ENCODE results near the gene MRC2.
"Not testable (repeated sequence)": the region's sequence is repeated elsewhere in the genome, so short reads cannot be mapped to it uniquely, and the experiment has no call there.

Gene MRC2

GRCh38 chr17:62599964-62600657 lies 27.4 kb upstream of the MRC2 start:
- ATAC-seq (replicated peaks; ENCODE audit: extremely low read depth, poor library complexity, severe bottlenecking) (no peak), DNase-seq (ENCODE audit: low spot score in 2 of 2) (no peak)
- peaks cover 5% of the 10 kb centered on the region for H3K4me1 Mint-ChIP-seq
- peak overlapping the region; percentile 13 for H3K27ac Mint-ChIP-seq (ENCODE audit: low read depth)
- peaks cover 45% of the 10 kb centered on the region for H3K36me3 Mint-ChIP-seq (ENCODE audit: insufficient read depth)
- H3K4me3 Mint-ChIP-seq = no peak overlapping the region
- H3K9me3 Mint-ChIP-seq = no peaks in the 10 kb centered on the region
- H3K27me3 Mint-ChIP-seq = no peaks in the 10 kb centered on the region

- peaks cover 48% of the 10 kb centered on the region for H3K36me3 Mint-ChIP-seq (ENCODE audit: insufficient read depth)
- no peak overlapping the region for H3K27ac Mint-ChIP-seq (ENCODE audit: low read depth)
Measured at GRCh38 chr17:62600805-62601204, 26.7 kb upstream of the MRC2 start.

GRCh38 chr17:62601471-62601870 lies 26.0 kb upstream of the MRC2 start:
- DNase-seq (ENCODE audit: low spot score in 2 of 2) (no peak), ATAC-seq (replicated peaks; ENCODE audit: extremely low read depth, poor library complexity, severe bottlenecking) (no peak)
- Mint-ChIP-seq H3K36me3 (ENCODE audit: insufficient read depth) (peaks cover 53% of the 10 kb centered on the region), H3K4me1 (peaks cover 5% of the 10 kb centered on the region), H3K4me3 (no peak overlapping the region), H3K9me3 (no peaks in the 10 kb centered on the region), H3K27me3 (no peaks in the 10 kb centered on the region), H3K27ac (ENCODE audit: low read depth) (no peak overlapping the region)

More at GRCh38 chr17:62600805-62601204, 26.7 kb upstream of the MRC2 start:
- no peaks in the 10 kb centered on the region for H3K9me3 Mint-ChIP-seq
- peaks cover 5% of the 10 kb centered on the region for H3K4me1 Mint-ChIP-seq
- no peak overlapping the region for H3K4me3 Mint-ChIP-seq
- no peaks in the 10 kb centered on the region for H3K27me3 Mint-ChIP-seq
- no peak for ATAC-seq (replicated peaks; ENCODE audit: extremely low read depth, poor library complexity, severe bottlenecking)
- DNase-seq (ENCODE audit: low spot score in 2 of 2) = no peak

- H3K27ac Mint-ChIP-seq (ENCODE audit: low read depth); H3K4me1 Mint-ChIP-seq; H3K27me3 Mint-ChIP-seq; H3K4me3 Mint-ChIP-seq; H3K9me3 Mint-ChIP-seq; DNase-seq (ENCODE audit: low spot score in 2 of 2); ATAC-seq (replicated peaks; ENCODE audit: extremely low read depth, poor library complexity, severe bottlenecking): not testable (repeated sequence)
- peaks cover 62% of the 10 kb centered on the region for H3K36me3 Mint-ChIP-seq (ENCODE audit: insufficient read depth)
Measured at GRCh38 chr17:62603783-62604182, 23.7 kb upstream of the MRC2 start.

- peaks cover 7% of the 10 kb centered on the region for H3K4me1 Mint-ChIP-seq
- DNase-seq (ENCODE audit: low spot score in 2 of 2) (no peak), ATAC-seq (replicated peaks; ENCODE audit: extremely low read depth, poor library complexity, severe bottlenecking) (no peak)
- no peak overlapping the region for H3K27ac Mint-ChIP-seq (ENCODE audit: low read depth)
- no peaks in the 10 kb centered on the region for H3K27me3 Mint-ChIP-seq
- H3K4me3 Mint-ChIP-seq = no peak overlapping the region
- H3K9me3 Mint-ChIP-seq = no peaks in the 10 kb centered on the region
- peaks cover 62% of the 10 kb centered on the region for H3K36me3 Mint-ChIP-seq (ENCODE audit: insufficient read depth)
Measured at GRCh38 chr17:62605588-62605987, 21.9 kb upstream of the MRC2 start.

- Mint-ChIP-seq H3K4me1 (peaks cover 13% of the 10 kb centered on the region), H3K36me3 (ENCODE audit: insufficient read depth) (peaks cover 50% of the 10 kb centered on the region), H3K27me3 (no peaks in the 10 kb centered on the region), H3K9me3 (no peaks in the 10 kb centered on the region), H3K4me3 (no peak overlapping the region), H3K27ac (ENCODE audit: low read depth) (peak overlapping the region; percentile 17)
- peak; percentile 85 for ATAC-seq (replicated peaks; ENCODE audit: extremely low read depth, poor library complexity, severe bottlenecking)
- DNase-seq (ENCODE audit: low spot score in 2 of 2) = no peak
Measured at GRCh38 chr17:62611292-62611691, 16.2 kb upstream of the MRC2 start.

GRCh38 chr17:62611728-62612127 lies 15.7 kb upstream of the MRC2 start:
- Mint-ChIP-seq H3K4me1 (peaks cover 13% of the 10 kb centered on the region), H3K4me3 (peak overlapping the region; percentile 20), H3K27me3 (no peaks in the 10 kb centered on the region), H3K9me3 (no peaks in the 10 kb centered on the region), H3K27ac (ENCODE audit: low read depth) (peak overlapping the region; percentile 17), H3K36me3 (ENCODE audit: insufficient read depth) (peaks cover 46% of the 10 kb centered on the region)
- DNase-seq (ENCODE audit: low spot score in 2 of 2) (no peak), ATAC-seq (replicated peaks; ENCODE audit: extremely low read depth, poor library complexity, severe bottlenecking) (peak; percentile 47)

DNA sequence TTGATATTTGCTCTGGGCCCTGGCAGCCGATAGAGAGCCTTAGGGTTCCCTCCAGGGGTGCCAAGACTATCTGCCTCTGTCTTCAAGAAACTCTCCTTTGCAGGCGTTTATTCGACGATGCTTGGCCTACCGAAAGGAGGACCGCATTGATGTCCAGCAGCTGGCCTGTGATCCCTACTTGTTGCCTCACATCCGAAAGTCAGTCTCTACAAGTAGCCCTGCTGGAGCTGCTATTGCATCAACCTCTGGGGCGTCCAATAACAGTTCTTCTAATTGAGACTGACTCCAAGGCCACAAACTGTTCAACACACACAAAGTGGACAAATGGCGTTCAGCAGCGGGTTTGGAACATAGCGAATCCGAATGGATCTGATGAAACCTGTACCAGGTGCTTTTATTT lies 15.2 kb upstream of the MRC2 start:
- Mint-ChIP-seq H3K27ac (ENCODE audit: low read depth) (peak overlapping the region; percentile 17), H3K4me3 (peak overlapping the region; percentile 20), H3K4me1 (peaks cover 13% of the 10 kb centered on the region), H3K36me3 (ENCODE audit: insufficient read depth) (peaks cover 43% of the 10 kb centered on the region)
- not testable (repeated sequence) for DNase-seq (ENCODE audit: low spot score in 2 of 2); ATAC-seq (replicated peaks; ENCODE audit: extremely low read depth, poor library complexity, severe bottlenecking); H3K9me3 Mint-ChIP-seq; H3K27me3 Mint-ChIP-seq

- ATAC-seq (replicated peaks; ENCODE audit: extremely low read depth, poor library complexity, severe bottlenecking); DNase-seq (ENCODE audit: low spot score in 2 of 2); H3K27ac Mint-ChIP-seq (ENCODE audit: low read depth); H3K27me3 Mint-ChIP-seq; H3K9me3 Mint-ChIP-seq; H3K4me3 Mint-ChIP-seq: not testable (repeated sequence)
- peaks cover 13% of the 10 kb centered on the region for H3K4me1 Mint-ChIP-seq
- peaks cover 39% of the 10 kb centered on the region for H3K36me3 Mint-ChIP-seq (ENCODE audit: insufficient read depth)
Measured at GRCh38 chr17:62613095-62613494, 14.4 kb upstream of the MRC2 start.

- peak overlapping the region; percentile 51 for H3K27ac Mint-ChIP-seq (ENCODE audit: low read depth)
- H3K36me3 Mint-ChIP-seq (ENCODE audit: insufficient read depth) = peaks cover 36% of the 10 kb centered on the region
- H3K27me3 Mint-ChIP-seq = no peaks in the 10 kb centered on the region
- H3K4me3 Mint-ChIP-seq = no peak overlapping the region
- no peak for ATAC-seq (replicated peaks; ENCODE audit: extremely low read depth, poor library complexity, severe bottlenecking)
- H3K4me1 Mint-ChIP-seq = peaks cover 13% of the 10 kb centered on the region
- DNase-seq (ENCODE audit: low spot score in 2 of 2) = no peak
- H3K9me3 Mint-ChIP-seq = no peaks in the 10 kb centered on the region
Measured at GRCh38 chr17:62614142-62614541, 13.3 kb upstream of the MRC2 start.

GRCh38 chr17:62615503-62615902 lies 12.0 kb upstream of the MRC2 start:
- no peak overlapping the region for H3K4me3 Mint-ChIP-seq
- peaks cover 7% of the 10 kb centered on the region for H3K4me1 Mint-ChIP-seq
- ATAC-seq (replicated peaks; ENCODE audit: extremely low read depth, poor library complexity, severe bottlenecking) = no peak
- no peaks in the 10 kb centered on the region for H3K27me3 Mint-ChIP-seq
- H3K27ac Mint-ChIP-seq (ENCODE audit: low read depth) = no peak overlapping the region
- H3K9me3 Mint-ChIP-seq = no peaks in the 10 kb centered on the region
- H3K36me3 Mint-ChIP-seq (ENCODE audit: insufficient read depth) = peaks cover 30% of the 10 kb centered on the region
- no peak for DNase-seq (ENCODE audit: low spot score in 2 of 2)

DNA sequence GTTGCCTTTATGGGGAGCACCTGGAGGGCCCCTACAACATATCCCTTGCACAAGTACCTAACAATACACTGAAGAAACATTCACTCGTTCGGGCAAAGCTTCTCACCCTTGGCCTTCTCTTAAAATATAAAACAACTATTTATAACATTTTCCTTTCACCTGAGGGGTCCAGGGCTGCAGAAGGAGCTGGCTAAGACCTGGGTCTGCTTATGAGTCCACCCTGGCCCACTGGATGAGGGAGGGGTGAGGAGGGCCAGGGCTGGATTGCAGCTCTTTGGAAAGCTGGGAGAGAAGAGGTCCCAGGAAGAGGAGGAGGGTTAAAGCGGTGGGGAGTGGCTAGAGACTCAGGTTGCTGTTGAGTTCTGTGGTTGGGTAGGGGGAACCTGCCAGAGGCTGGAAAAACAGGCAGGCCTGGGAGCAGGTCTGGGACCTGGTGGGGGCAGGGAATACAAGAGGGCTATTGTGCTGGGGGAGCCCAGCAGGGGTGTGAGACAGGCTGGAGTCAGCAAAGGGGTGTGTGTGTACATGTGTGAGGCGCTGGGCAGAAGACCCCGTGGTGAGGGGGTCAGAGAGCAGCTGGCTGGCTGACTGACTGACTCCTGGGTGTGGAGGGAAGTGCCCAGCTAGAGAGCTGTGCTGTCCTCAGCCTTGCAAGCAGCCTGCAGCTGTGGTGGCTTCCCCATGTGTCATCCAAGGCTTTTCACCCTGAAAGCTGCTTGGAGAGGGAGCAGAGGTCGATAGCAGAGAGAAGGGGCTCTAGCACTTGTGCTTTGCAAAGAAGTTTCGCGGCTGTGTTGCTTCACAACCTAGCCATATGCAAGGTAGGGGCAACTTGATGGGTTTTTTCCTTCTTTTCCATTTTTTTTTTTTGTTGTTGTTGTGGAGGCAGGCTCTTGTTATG lies 10.2 kb upstream of the MRC2 start:
- H3K4me3 Mint-ChIP-seq = no peak overlapping the region
- H3K9me3 Mint-ChIP-seq = no peaks in the 10 kb centered on the region
- H3K27ac Mint-ChIP-seq (ENCODE audit: low read depth) = no peak overlapping the region
- ATAC-seq (replicated peaks; ENCODE audit: extremely low read depth, poor library complexity, severe bottlenecking) (no peak), DNase-seq (ENCODE audit: low spot score in 2 of 2) (no peak)
- peaks cover 5% of the 10 kb centered on the region for H3K4me1 Mint-ChIP-seq
- no peaks in the 10 kb centered on the region for H3K27me3 Mint-ChIP-seq
- peaks cover 29% of the 10 kb centered on the region for H3K36me3 Mint-ChIP-seq (ENCODE audit: insufficient read depth)

Measured in central memory CD8-positive, alpha-beta T cell (primary cell).